Epithelial cell of esophagus (primary cell): ENCODE measurements around the gene CLPTM1.

ENCODE experiments used
- DNase-seq: peaks from one replicate; pipeline ENCODE4 v3.0.0; 2010; ENCODE audit warnings: low read depth
- H3K4me3 ChIP-seq: 2 replicates; pipeline ENCODE4 v1.5.1; 2011; ENCODE audit warnings: mild to moderate bottlenecking, low read length, control low read depth
- CTCF ChIP-seq: IDR thresholded peaks from 2 replicates; pipeline ENCODE4 v1.5.1; 2011; ENCODE audit warnings: low read depth, mild to moderate bottlenecking, low read length, control low read depth, inconsistent platforms; ENCODE audit not compliant: insufficient read depth; ENCODE audit errors: missing control alignments

The CLPTM1 gene

GRCh38 chr19:45037393-45038169 is 82.4 kb downstream of the CLPTM1 start:
- no peak for DNase-seq
- no peak for TF ChIP-seq CTCF
- no peak overlapping the region for H3K4me3 ChIP-seq

GRCh38 chr19:45038931-45039893 is 84.0 kb downstream of the CLPTM1 start, which contains the start of gene CLASRP:
Gene CLASRP, plus strand, starts transcription at chr19:45039045. Its CDS starts 1,168 bp downstream, at chr19:45040213.
- DNase-seq: peak; percentile 91
- H3K4me3 ChIP-seq: peak within 1 kb of the TSS; percentile 93
- no peak for TF ChIP-seq CTCF

DNA sequence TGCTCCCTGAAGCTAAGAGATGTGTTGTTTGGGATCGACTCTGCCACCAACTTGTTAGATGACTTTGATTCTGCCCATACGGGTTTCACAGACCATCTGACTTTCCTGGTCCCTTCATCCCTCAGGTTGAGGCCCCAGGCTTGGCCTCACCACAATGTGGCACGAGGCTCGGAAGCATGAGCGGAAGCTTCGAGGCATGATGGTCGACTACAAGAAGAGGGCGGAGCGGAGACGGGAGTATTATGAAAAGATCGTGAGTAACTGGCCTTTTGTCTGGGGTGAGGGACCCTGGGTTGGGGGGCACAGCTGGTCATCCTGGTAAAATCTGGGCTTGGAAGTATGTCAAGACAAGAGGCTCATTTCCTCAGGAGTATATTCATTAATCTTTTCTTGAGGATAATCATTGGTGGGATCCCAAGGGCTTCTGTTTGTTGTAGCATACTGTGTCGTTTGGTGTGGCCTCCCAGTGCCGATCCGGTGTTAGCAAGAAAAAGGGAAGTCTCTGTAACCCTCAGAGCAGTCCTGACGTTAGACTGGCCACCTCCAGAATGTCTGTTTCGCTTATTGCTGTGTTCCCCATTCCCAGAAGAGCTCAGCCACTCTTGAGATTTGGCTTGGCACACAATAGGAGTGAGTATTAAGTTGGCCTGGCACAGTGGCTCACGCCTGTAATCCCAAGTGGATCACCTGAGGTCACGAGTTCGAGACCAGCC is 85.0 kb downstream of the CLPTM1 start:
- peak overlapping the region; percentile 93 for H3K4me3 ChIP-seq
- no peak for TF ChIP-seq CTCF

GRCh38 chr19:45041125-45041524 is 85.9 kb downstream of the CLPTM1 start:
- no peak for DNase-seq
- H3K4me3 ChIP-seq: no peak overlapping the region
- TF ChIP-seq CTCF: no peak

More for the DNA sequence above, 85.0 kb downstream of the CLPTM1 start:
- DNase-seq: no peak
